ENCODE results near the gene RBM44.

DNA sequence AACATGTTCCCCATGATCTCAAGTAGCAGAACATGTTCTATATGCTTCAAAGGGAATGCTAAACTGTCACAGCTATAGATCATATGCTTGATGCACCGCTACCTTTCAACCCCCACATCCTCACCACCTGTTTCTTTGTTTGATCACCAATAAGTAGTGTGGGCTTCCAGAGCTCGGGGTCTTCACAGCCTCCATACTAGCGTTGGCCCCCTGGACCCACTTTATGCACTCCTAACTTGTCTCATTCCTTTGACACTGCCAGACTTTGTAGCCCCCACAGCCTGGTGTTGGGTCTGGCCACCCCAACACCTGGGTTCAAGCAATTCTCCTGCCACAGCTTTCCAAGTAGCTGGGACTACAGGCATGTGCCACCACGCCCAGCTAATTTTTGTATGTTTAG lies 11.6 kb upstream of the RBM44 start:
- TF ChIP-seq, protein P1, sequence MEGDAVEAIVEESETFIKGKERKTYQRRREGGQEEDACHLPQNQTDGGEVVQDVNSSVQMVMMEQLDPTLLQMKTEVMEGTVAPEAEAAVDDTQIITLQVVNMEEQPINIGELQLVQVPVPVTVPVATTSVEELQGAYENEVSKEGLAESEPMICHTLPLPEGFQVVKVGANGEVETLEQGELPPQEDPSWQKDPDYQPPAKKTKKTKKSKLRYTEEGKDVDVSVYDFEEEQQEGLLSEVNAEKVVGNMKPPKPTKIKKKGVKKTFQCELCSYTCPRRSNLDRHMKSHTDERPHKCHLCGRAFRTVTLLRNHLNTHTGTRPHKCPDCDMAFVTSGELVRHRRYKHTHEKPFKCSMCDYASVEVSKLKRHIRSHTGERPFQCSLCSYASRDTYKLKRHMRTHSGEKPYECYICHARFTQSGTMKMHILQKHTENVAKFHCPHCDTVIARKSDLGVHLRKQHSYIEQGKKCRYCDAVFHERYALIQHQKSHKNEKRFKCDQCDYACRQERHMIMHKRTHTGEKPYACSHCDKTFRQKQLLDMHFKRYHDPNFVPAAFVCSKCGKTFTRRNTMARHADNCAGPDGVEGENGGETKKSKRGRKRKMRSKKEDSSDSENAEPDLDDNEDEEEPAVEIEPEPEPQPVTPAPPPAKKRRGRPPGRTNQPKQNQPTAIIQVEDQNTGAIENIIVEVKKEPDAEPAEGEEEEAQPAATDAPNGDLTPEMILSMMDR (IDR thresholded peaks at IDR 0.05; ENCODE audit: low read depth, low read length) = no peak
- TF ChIP-seq POLR2A (IDR thresholded peaks at IDR 0.05; ENCODE audit: extremely low read depth, insufficient read length) = no peak

Data from NB4 (cell line).